Measurements from ENCODE around the gene TXN2.
A peak's percentile ranks its signal among the peaks of the same experiment; 100 is the strongest.
"Not testable (repeated sequence)": the region's sequence is repeated elsewhere in the genome, so short reads cannot be mapped to it uniquely, and the experiment has no call there.

Gene TXN2, protein sequence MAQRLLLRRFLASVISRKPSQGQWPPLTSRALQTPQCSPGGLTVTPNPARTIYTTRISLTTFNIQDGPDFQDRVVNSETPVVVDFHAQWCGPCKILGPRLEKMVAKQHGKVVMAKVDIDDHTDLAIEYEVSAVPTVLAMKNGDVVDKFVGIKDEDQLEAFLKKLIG

DNA sequence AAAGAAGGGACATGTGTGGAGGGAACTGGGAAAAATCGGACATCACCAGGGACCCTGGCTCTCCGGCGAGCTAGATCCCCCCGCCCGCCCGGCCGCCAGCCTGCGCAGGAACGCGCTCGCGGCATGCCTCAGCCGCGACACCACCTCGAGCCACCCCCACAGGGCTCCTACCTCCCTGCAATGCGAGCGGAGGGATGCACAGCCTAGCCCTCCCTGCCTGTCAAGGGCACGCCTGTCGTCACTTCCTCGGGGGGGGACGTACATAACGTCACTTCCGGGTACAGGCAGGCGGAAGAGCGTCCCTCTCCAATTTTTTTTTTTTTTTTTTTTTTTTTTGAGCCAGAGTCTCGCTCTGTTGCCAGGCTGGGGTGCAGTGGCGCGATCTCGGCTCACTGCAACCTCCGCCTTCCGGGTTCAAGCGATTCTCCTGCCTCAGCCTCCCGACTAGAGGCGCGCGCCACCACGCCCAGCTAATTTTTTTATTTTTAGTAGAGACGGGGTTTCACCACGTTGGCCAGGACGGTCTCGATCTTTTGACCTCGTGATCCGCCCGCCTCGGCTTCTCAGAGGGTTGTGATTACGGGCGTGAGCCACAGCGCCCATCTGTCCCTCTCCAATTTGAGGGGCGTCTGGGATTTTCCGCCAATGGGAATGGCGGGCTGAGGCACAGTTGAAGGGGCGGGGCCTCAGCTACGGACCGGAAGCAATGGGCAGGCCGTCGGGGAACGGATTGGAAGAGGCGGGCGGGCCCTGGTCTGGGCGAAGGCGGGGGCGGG, at the start of gene TXN2:
Gene TXN2, minus strand, starts transcription at position 248 of the 776 bp plus-strand sequence. CDS start 803 bp downstream, outside the sequence.
- DNase-seq = peak; percentile 98

DNA sequence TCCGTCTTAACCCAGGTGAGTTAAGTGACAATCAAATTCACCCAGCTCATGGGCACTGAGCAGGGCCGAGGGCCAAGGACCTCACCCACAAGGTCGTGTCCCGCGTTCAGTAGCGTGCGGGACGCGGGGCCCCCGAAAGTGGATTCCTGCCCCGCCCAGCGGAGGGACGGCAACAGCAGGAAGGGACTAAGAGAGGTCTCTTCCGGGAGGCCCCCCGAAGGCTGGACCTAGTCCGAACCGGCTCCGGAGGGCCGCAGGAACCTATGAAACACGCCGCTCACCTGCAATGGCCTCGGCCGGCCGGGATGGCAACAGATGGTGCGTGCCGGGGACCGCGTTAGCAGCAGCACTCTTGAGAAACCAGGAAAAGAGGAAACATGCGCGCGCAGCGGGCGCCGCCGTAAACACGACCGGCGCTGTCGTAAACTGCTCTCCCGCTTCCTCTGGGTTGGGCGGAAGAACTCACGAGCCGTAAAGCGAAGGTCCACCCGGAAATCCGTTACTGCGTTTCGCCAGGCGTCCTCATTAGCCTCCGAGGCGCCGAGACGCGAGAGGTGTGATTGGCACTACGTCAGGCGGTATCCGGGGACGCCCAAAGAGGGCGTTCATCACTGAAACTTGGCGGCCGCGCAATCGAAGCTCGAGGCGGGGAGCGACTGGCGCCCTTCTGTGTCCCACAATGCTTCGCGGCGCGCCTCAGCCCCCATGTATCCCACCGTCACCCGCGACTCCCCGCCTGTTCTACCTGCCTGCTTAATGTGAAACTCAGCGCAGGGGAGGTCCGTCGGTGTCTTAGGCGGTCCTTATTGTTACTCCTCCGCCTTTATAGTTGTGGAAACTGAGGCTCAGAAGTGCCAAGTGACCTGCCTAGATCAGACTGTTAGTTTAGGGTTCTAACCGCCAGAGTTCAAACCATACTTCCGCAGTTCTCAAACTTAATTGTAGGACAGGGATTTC, 47.6 kb upstream of the TXN2 start, which contains the start of gene EIF3D:
Gene EIF3D, minus strand, starts transcription at position 372 of the 957 bp plus-strand sequence. CDS start 3,045 bp downstream, outside the sequence.
- DNase-seq = peak; percentile 99

DNA sequence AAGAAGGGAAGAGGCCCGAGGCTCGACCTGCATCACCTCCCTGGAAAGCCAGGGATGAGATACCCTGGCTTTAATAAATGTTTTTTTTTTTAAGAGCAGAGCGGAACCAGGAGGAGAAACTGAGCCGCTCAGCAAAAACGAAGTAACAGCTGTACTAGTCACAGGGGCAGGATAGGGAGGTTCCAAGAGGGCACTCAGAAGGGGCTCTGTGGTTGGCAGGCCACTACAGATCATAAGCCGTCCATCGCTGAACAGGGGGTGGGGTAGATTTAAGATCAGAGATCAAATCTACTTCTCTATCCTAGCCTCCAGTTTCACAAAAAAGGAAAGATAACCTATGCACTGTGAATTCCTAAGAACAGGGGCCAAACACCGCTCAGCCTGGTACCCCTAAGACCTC, 46.9 kb upstream of the TXN2 start:
- no peak for DNase-seq

DNA sequence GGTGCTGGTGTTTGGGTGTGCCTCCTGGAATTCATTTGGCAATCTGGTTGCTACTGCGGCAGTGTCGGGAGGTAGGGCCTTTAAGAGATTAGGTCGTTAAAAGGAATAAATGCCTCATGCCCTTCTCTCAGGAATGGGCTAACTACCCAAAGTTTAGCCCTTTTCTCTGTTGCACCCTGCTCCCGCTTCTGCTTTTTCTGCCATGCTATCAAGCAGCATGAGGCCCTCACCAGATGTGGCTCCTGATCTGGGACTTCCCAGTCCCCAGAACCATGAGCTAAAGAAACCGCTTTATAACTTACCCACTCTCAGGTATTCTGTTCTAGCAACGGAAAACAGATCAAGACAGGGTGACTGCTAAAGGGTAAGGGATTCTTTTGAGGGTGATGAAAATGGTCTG, 41.2 kb upstream of the TXN2 start:
- no peak for DNase-seq

DNA sequence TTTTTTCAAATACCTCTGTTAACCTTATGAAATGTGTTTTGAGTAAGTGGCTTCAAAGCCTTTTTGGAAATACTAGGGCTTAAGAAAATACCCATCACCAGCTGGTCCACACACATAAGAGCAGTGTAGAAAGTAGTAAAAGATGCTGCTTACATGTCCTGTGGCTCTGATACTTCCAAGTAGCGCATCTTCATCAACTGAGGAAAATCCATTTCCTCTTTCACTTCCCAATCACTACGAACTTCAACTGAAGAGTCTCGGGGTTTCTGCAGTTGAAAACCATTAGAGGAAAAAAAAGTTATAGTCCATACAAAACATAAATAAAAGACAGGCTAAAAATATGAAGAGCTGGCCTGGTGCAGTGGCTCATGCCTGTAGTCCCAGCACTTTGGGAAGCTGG, 39.0 kb upstream of the TXN2 start:
- no peak for DNase-seq

DNA sequence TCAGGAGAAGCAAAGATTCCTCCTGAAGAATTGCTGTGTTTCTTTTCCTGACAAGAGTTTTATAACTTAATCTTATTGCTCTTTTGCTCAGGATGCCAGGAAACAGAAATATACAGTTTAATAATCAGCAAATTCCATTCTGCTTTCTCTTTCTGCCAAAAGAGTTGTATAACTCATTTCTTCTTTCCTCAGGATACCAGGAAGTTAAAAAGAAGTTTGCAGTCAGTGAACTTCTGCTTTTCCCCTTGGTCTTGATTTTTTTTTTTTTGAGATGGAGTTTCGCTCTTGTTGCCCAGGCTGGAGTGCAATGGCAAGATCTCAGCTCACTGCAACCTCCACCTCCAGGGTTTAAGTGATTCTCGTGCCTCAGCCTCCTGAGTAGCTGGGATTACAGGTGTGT, 38.5 kb upstream of the TXN2 start:
- not testable (repeated sequence) for DNase-seq

DNA sequence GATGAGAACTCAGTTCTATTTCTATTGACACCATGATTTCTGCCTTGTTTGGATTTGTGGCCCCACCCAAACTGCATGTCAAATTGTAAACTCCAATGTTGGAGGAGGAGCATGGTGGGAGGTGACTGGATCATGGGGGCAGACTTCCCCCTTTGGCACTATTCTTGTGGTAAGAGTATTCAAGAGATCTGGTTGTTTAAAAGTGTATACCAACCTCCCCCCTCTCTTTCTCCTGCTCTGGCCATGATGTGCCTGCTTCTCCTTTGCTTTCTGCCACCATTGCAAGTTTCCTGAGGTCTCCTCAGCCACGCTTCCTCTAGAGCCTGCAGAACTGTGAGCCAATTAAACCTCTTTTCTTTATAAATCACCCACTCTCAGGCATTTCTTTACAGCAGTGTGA, 33.3 kb upstream of the TXN2 start:
- no peak for DNase-seq

DNA sequence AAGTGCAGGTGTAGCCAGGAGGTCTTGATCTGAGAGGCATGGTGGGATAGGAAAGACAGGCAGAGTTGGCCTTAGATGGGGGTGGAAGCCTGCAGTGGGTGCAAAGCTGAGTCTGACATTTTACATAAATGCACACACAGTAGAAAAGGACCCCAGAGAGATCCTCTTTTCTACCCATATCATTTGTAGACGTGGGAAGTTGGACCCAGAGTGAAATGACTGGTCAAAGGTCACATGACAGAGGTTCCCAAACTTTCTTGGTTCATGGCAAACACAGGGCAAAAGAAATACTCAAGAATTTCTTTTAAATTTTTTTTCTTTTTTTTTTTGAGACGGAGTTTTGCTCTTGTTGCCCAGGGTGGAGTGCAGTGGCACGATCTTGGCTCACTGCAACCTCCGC, 31.6 kb upstream of the TXN2 start:
- no peak for DNase-seq

DNA sequence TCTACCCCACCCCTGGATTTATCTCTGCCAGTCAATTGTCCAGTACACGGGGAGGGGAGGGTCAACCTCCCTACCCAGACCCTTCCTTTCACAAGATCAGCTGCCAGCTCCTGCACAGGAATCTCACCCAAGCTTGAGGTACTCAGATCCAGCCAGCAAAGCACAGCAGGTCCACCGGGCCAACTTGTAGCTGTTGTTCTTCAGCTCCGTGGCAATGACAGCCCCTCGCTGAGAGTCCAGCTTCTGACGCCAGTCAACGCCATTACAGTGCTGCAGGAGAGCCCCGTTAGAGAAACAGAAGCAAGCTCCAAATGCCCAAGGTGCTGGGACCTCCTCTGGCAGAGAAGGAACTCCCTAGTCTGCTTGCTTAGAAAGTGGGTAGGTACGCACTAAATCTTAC, 30.9 kb upstream of the TXN2 start:
- no peak for DNase-seq

DNA sequence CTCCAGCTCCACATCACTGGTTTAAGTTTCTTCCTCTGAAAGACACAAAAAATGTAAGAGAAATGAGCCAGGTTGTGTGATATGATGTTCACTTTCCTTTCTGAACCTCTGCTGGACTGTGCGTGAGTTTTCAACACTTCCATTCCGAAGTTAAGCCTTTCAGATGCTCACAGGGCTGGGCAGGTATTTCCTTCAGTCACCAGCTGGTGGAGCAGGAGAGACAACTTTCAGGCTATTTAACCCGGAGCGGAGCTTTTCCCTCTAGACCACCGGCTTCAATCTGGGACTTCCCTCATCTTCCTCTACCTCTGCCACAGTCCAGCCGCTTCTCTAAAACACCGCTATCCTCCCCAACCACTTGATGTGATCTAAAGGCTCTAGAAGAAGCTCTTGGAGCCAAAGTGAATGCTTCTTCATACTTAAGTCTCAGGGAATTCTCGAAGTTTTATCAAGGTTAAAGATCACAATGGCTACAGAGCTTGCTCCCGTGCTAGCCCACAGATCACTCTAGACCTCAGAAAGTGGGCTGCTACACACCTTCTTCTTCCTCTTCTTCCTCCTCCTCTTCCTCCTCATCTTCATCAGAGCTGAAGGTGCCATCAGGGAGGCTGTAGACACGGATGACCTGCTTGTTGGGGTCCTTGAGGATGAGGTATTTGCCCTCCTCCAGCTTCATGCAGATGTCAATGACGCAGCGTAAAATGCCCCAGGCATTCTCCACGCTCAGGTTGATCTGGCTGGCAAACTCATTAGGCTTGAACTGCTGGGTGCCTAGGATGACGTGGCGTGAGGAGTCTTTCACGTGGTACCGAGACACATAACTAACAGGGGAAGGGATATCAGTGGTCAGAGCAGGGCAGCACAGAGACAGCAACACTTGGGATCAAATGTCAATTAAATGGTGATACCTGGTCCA, 29.8 kb upstream of the TXN2 start:
- DNase-seq = no peak

DNA sequence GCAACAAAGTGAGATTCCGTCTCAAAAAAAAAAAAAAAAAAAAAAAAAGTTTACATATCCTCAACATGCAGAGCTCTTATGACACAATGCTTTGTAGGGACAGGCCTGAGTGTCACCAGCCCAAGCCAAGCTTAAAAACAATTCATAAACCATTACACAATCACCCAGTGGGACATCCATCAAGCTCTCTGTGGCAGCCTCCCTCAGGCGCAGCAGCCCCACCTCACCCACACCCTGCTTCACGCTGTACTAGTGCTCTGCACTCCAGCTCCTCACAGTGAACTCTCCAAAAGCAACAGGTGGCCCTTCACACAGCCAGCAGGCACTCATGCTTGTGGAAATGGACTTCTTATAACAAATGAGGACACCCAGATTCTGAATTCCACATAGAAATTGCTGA, 28.9 kb upstream of the TXN2 start:
- no peak for DNase-seq

DNA sequence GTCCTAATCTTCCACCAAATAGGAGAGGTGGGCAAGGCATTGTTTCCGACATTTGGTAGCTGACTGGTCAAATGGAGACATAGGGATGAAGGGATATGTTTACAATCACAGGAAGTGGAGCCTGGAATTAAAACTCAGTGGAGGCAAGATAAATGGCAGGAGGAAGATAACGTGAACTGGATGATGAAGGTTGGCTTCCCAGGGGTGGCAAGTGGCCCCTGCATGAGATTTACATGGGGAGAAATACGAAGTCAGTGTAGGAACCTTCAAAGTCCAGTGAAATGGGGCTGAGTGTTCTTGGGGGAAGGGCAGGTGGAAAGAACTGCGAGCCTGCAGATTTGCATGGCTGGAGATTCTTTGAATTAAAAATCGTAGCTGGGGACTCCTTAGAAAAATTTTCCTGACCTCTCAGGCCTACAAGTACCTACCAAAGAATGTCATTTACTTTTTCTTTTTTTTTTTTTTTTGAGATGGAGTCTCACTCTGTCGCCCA, 26.1 kb upstream of the TXN2 start:
- no peak for DNase-seq

DNA sequence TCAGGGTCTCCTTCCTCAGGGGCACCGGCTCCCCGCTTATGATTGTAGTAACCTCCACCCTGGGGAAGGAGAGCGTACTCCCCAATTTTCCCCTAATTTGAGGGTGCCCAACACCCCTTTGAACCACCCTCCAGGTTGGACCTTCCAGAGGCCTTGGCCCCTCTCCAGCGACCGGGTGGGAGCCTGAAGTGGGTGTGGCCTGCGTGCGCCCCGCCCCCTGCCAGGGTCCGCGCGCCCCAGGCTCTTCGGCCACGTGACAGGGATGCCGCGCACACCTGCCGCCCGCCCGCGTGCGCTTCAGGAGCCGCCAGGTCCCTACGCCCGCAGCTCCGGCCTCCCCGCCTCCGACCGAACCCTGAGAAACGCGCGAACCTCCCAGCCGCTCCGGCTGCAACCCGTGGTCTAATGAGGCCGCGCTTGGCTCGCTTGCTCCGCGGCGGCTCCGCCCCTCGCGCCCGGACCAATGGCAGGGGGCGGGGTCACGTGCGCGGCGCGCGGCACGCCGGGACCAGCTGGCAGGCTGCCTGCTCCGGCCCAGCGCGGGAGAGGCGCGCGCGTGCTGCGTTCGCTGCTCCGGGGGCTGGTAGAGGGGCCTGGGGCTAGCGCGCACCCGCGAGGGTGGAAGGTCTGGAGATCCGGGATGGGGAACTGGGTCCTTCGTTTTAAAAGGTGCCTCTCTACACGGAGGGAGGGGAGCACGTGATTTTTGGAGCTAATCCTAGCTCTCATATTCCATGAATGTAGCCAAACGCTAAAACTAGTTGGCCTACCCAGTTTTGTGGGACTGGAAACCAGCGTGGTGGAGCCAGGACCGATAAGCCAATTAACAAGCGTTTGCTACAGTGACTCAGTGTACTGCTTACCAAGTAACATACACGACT, 25.4 kb upstream of the TXN2 start, which contains the start of gene FOXRED2:
Gene FOXRED2, minus strand, starts transcription at position 404 of the 881 bp plus-strand sequence. CDS start 618 bp downstream, outside the sequence.
- DNase-seq = peak; percentile 94

DNA sequence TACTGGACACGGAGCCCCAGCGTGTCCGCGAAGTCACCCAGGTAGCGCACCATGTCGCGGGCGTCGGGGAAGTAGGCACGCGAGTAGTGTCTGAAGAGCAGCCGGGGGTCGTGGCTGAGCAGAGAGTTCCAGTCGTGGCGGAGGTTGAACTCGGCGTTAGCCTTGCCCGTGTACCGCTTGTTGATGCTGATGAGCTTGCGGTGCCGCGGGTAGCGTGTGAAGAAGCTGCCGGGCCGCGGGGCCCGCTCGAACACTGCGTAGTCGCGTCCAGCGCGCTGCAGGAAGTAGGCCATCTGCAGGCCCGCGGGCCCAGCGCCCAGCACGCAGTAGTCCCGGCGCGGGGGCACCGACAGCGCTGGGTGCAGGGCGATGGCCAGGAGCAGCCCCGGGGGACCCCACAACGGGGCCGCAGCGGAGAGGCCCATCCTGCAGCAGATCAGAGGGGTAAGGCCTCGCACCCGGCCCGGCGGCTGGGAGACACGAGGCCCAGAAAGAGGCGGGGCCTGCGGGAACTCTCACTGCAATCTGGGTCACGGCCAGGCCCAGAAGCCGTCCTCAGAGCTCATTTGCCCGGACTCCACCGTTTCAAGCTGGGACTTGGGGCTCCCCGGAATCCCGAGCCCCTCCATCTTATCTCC, 24.7 kb upstream of the TXN2 start:
- DNase-seq = no peak

DNA sequence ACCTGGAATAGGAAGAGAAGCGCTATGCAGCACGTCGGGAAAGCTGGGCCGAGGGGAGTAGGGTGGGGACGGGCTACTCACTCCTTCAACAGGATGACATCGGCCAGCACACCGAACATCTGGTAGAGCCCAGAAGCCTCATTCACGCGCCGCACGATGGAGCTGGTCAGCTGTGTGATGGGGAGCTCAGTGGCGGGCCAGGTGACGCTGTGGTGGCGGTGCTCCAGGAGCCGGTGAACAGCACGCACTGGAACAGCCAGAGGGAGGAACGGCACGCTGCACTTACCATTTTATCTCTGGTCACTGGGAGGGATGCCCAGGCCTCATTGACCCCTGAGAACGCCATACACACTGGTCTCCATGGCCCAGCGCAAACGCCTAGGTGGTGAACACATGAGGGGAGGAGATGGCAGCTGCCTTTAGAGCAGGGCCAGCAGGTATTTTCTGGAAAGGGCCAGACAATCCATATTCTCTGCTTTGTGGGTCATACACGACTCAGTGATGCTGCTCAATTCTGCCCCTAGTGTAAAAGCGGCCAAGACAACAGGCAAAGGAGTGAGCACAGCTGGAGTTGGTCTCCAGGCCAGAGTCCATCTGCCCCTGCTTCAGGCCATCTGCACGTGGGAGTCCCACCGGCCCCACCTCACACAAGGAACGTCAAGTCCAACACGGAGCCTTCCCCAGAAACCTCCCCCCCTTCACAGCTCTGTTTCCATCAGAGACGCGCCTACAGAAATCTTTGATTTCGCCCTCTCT, 16.6 kb upstream of the TXN2 start:
- no peak for DNase-seq

DNA sequence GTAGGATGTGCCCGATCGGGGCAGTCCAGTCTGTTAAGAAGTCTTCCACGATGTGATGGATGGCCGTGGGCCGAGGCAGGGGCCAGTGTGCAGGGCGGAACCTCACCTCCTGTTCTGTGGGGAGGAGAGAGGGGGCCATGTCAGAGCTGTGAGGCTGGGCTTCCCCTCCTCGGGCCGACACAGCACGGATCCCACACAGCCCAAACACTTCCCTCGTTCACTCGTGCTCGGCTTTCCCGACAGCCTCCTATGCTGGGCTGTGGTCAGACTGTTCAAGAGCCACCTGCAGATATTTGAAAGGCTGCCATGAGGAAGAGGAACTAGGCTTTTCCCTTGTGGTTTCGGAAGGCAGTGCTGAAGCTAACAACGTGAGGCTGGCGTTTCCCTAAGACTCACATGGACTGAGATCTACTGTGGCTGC, 12.3 kb upstream of the TXN2 start:
- no peak for DNase-seq

DNA sequence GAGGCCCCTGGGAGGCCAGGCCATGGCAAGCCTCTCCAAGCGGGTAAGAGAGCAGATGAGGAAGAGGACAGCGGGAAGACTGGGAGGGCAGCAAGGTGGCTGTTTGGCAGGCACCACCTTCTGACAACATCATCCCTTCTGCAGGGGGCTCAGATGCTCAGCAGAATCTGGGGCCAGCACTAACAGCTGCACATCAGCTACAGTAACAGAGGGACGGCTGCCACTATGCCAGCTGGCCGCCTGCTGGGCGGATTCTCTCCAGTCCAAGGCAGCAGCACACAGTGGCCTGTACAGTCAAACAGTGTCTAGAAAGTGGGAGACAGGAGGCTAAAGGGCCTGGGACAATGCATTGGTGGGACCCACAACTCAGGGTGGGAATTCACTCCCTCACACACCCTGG, 10.7 kb upstream of the TXN2 start:
- DNase-seq = no peak

DNA sequence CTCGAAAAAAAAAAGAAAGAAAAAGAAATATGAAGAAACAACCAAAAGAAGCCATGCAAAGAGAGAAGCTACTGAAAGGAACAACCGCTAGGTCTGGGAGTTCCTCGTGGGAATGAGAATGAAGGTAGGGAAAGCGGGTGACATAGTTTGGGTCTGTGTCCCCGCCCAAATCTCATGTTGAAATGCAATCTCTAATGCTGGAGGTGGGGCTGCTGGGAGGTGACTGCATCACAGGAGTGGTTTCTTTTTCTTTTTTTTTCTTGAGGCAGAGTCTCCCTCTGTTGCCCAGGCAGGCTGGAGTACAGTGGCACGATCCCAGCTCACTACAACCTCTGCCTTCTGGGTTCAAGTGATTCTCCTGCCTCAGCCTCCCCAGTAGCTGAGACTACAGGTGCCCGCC, 9.7 kb upstream of the TXN2 start:
- DNase-seq = no peak

DNA sequence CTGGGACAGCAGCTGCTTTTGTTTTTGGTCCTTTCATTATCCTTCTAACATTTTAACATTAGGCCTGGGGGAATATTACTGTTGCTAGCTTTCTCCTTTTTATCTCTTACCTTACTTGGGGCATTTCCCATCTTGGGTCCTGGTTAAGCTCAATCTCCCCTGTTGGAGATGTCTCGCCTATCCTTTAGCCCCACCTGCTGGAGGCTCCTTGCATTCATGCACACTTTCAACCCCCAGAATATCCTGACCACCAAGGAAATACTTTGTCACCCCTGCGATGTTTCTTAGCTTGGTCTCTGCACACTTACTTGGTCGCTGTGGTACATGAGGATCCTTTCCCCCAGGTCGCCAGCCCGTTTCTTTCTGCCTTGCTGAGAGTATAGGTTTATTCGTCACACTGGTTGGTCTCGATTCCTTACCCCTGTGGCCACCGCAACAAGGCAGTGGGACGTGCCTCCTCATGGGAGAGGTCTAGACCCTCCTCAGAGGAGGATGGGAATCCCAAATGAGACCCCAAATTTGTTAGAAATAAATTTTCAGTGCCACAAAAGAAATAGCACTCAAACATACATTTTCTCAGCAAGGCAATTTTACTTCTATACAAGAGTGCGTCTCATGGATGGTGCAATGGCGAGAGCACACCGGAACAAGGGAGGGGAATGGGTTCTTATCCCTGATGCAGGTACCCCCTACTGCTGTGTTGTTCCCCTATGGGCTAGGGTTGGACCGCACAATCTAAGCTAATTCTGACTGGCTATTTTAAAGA, 5.4 kb upstream of the TXN2 start:
- peak; percentile 72 for DNase-seq
